Large intestine (tissue), 3 donors: ENCODE data around the gene DPEP2. TPM values are rescaled to one million over a fixed set of nuclear protein-coding genes. Genes with fewer than 3 reads are reported as not detected.
A peak's percentile ranks its signal among the peaks of the same experiment; 100 is the strongest.
"Not testable (repeated sequence)": the region's sequence is repeated elsewhere in the genome, so short reads cannot be mapped to it uniquely, and the experiment has no call there.

ENCODE experiments used
- DNase-seq, 2 donors: peaks; one replicate each; pipeline versions ENCODE4 v3.0.0 to v3.0.0-alpha.2; 2013
- H3K27ac ChIP-seq: one replicate; pipeline ENCODE4 v1.5.1; 2013; ENCODE audit warnings: low read length
- H3K27me3 ChIP-seq: 2 replicates; pipeline ENCODE4 v1.6.1; 2013; ENCODE audit warnings: low read length; ENCODE audit not compliant: control insufficient read depth, insufficient read depth
- H3K36me3 ChIP-seq: 2 replicates; pipeline ENCODE4 v1.6.1; 2013; ENCODE audit warnings: low read length; ENCODE audit not compliant: control insufficient read depth, insufficient read depth
- H3K4me1 ChIP-seq: one replicate; pipeline ENCODE4 v1.6.1; 2013; ENCODE audit warnings: low read length; ENCODE audit not compliant: control insufficient read depth, insufficient read depth
- H3K4me3 ChIP-seq: one replicate; pipeline ENCODE4 v1.5.1; 2013; ENCODE audit warnings: low read length
- H3K9me3 ChIP-seq: one replicate; pipeline ENCODE4 v1.6.1; 2013; ENCODE audit warnings: mild to moderate bottlenecking, low read depth, low read length, moderate library complexity; ENCODE audit not compliant: control insufficient read depth
- WGBS: methylation state at CpG from one replicate; pipeline ENCODE4 v1.1.5; 2013; ENCODE audit warnings: low lambda C conversion rate; ENCODE audit not compliant: insufficient coverage; 5-methylcytosine and 5-hydroxymethylcytosine counted together
- polyA plus RNA-seq: library from polyadenylated mRNA; unstranded; fragments of 120-200 nt; gene quantifications from one replicate; pipeline ENCODE4 v1.2.1, GENCODE V29; 2013

Gene DPEP2
- polyA plus RNA-seq, 1 donor, result 1.6 TPM

DNA sequence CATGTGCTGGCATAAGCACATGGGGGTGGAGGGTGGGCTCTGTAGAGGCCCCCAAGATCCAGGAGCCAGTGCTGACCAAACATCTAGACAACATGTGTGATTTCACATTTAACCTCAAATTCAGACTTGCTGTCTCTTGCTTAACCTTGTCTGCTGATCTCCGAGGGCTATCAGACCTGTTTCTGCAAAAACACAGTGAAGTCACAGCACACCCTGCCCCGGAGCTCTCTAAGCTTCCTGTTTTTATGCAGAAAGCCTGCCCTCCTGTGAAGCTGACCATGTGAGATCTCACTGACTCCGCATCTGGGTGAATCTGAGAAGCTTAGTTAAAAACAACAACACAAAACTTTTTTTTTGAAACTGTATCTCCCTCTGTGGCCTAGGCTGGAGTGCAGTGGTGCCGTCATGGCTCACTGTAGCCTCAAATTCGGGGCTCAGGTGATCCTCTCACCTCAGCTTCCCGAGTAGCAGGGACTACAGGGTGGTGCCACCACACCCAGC is 6.6 kb upstream of the DPEP2 start:
- no peaks in the 10 kb centered on the region for H3K36me3 ChIP-seq
- H3K27ac ChIP-seq, result no peak overlapping the region
- no peaks in the 10 kb centered on the region for H3K9me3 ChIP-seq
- no peak overlapping the region for H3K4me3 ChIP-seq
- DNase-seq, result no peak
- H3K4me1 ChIP-seq, result no peaks in the 10 kb centered on the region
- H3K27me3 ChIP-seq, result no peaks in the 10 kb centered on the region
- WGBS, result no CpG with 5 or more reads among the region's 6 CpGs

- no peak for DNase-seq
- no peaks in the 10 kb centered on the region for H3K9me3 ChIP-seq
- H3K27me3 ChIP-seq, result no peaks in the 10 kb centered on the region
- H3K4me1 ChIP-seq, result no peaks in the 10 kb centered on the region
- no peak overlapping the region for H3K27ac ChIP-seq
- WGBS, result no CpG with 5 or more reads among the region's 9 CpGs
- no peak overlapping the region for H3K4me3 ChIP-seq
- no peaks in the 10 kb centered on the region for H3K36me3 ChIP-seq
Measured at GRCh38 chr16:68005211-68005610, 5.9 kb upstream of the DPEP2 start.

DNA sequence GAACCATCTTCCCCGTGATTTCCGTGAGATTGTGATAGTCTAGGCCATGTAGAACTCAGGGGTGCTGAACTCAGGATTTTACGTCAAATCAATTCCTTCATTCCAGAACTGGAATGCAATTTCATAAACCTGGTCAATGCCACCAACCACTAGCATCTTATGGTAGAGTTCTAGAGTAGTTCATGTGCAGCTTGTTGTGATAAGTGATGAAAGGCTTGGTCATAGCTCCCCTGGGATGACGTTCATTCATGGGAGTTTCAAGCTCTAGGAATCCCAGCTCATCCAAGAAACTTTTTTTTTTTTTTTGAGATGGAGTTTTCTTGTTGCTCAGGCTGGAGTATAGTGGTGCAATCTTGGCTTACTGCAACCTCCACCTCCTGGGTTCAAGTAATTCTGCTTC is 3.7 kb upstream of the DPEP2 start:
- DNase-seq, result no peak
- WGBS, result no CpG with 5 or more reads among the region's 4 CpGs
- Histone ChIP-seq H3K9me3 (no peaks in the 10 kb centered on the region), H3K36me3 (no peaks in the 10 kb centered on the region), H3K27ac (no peak overlapping the region), H3K4me3 (no peak overlapping the region), H3K27me3 (no peaks in the 10 kb centered on the region), H3K4me1 (no peaks in the 10 kb centered on the region)

DNA sequence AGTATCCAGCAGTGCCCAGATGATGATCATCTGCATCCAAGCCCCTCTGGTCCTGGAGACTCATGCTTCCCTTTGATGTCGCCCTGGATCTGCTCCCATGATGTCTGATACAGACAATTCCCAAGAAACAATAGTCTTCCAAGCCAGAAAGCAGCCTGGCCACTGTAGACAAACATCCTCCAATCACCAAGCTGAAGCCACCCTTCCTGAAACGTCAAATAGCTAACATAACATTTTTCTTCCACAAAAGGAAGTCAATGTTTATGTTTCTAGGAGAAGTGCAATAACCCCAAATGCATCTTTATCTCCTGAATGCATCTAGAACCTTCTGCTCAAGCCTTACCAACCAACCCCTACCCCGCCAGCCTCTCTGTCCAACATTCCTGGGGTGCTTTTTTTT is 1.2 kb upstream of the DPEP2 start:
- Histone ChIP-seq H3K27ac (no peak overlapping the region), H3K4me1 (no peaks in the 10 kb centered on the region), H3K4me3 (no peak overlapping the region), H3K27me3 (no peaks in the 10 kb centered on the region), H3K36me3 (no peaks in the 10 kb centered on the region), H3K9me3 (no peaks in the 10 kb centered on the region)
- DNase-seq, result no peak
- no CpG with 5 or more reads among the region's 3 CpGs for WGBS

- Histone ChIP-seq H3K27ac (no peak overlapping the region), H3K9me3 (no peaks in the 10 kb centered on the region), H3K27me3 (no peaks in the 10 kb centered on the region), H3K36me3 (no peaks in the 10 kb centered on the region), H3K4me1 (no peaks in the 10 kb centered on the region), H3K4me3 (no peak overlapping the region)
- DNase-seq, result no peak
- no CpG with 5 or more reads among the region's 2 CpGs for WGBS
Measured at GRCh38 chr16:67999985-68000384, 701 bp upstream of the DPEP2 start.

GRCh38 chr16:67998231-67998778 is 979 bp downstream of the DPEP2 start:
- WGBS, result no CpG with 5 or more reads among the region's 36 CpGs
- not testable (repeated sequence) for DNase-seq, H3K27me3 ChIP-seq, H3K27ac ChIP-seq, H3K4me3 ChIP-seq, H3K36me3 ChIP-seq, H3K9me3 ChIP-seq, H3K4me1 ChIP-seq

GRCh38 chr16:67996666-67997065 is 2.6 kb downstream of the DPEP2 start:
- Histone ChIP-seq H3K9me3 (no peaks in the 10 kb centered on the region), H3K4me1 (peaks cover 7% of the 10 kb centered on the region), H3K27me3 (no peaks in the 10 kb centered on the region), H3K36me3 (no peaks in the 10 kb centered on the region), H3K4me3 (no peak overlapping the region), H3K27ac (no peak overlapping the region)
- no peak for DNase-seq
- WGBS, result 80% methylated on average over 1 of the region's 5 CpGs

- WGBS, result no CpG with 5 or more reads among the region's 5 CpGs
- Histone ChIP-seq H3K4me3 (no peak overlapping the region), H3K36me3 (no peaks in the 10 kb centered on the region), H3K27ac (no peak overlapping the region), H3K27me3 (no peaks in the 10 kb centered on the region), H3K9me3 (no peaks in the 10 kb centered on the region), H3K4me1 (peaks cover 7% of the 10 kb centered on the region)
- no peak for DNase-seq
Measured at GRCh38 chr16:67995423-67995822, 3.9 kb downstream of the DPEP2 start.

DNA sequence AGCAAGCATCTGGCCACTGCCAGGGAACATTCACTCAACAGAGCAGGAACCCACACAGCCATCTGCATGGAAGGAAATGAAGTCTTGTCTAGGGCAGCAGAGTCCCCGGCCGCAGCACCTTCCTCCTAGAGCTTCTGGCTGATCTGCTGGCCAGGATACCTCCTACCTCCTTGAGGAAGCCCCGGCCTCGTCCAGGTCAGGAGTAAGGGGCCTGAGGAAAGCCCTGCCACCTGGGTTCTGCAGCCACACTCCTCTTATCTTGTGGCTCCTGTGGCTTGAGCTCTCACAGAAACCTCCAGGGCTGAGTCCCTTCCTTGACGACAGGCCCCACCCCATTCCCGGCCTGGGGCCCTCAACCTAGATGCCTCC is 5.3 kb downstream of the DPEP2 start:
- H3K27ac ChIP-seq, H3K9me3 ChIP-seq, H3K27me3 ChIP-seq, DNase-seq, H3K4me1 ChIP-seq, H3K36me3 ChIP-seq, H3K4me3 ChIP-seq: not testable (repeated sequence)
- no CpG with 5 or more reads among the region's 6 CpGs for WGBS

DNA sequence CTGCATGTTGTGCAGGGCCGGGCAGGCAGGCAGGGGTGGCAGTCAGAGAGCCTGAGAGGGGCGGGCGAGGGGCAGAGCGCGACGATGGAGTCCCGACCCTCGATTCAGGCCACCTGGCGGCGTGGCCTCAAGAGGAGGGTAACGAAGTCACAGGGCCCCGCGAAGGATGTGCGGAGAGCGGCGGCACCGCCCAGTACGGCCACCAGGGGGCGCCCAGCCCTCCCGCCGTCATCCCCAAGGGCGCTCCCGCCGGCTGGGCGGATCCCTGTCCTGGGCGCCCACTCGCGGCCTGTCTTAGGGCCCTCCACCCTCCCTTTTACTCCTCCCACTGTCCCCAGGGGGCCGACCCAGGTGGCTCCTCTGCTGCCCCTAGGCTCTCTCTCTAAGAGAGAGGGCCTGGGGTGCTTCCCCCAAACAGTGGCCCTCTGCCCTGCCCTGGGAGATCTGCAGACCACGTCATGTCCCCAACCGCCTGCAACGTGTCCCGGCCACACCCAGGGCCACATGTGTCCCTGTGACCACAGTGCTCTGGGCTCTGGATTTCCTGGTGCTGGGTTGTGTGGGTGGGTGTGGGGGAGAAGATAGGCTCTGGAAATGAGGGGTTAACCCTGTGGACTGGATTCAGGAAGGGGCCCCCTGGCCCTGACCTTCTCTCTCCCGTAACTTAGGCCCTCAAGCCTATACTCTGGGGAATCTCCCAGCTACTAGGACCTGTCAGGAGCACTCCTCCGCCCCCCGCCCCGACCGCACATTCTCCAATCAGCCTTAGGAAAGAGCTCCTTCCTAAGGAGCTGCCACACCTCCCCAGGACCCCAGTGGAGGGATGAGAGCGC is 5.9 kb downstream of the DPEP2 start:
- Histone ChIP-seq H3K4me3 (peak overlapping the region; percentile 23), H3K4me1 (peaks cover 7% of the 10 kb centered on the region)

More for the DNA sequence above, 5.9 kb downstream of the DPEP2 start:
- Histone ChIP-seq H3K27ac (no peak overlapping the region), H3K9me3 (no peaks in the 10 kb centered on the region), H3K27me3 (no peaks in the 10 kb centered on the region), H3K36me3 (no peaks in the 10 kb centered on the region)
- no CpG with 5 or more reads among the region's 39 CpGs for WGBS
- DNase-seq, result peak; percentile 55 to 74
